Adrenal gland (tissue), 12 donors: Measurements from ENCODE around the gene UBAP2. TPM values are rescaled to one million over a fixed set of nuclear protein-coding genes. Genes with fewer than 3 reads are reported as not detected.

ENCODE experiments used
- DNase-seq, 7 donors: peaks; one replicate each; pipeline ENCODE4 v3.0.0-alpha.2; 2019 to 2020
- H3K27ac ChIP-seq, 5 donors: fragments of 200-600 bp; sonication (generic) in 4 of 5; 1 replicate in 3 of 5; 2 replicates in 2 of 5; pipeline versions ENCODE4 v1.5.1 to v1.8.0; 2016 to 2020; ENCODE audit warnings: mild to moderate bottlenecking in 1 of 5
- H3K27me3 ChIP-seq: fragments of 200-600 bp; 2 replicates; pipeline ENCODE4 v1.8.0; 2021
- H3K36me3 ChIP-seq, 2 donors: fragments of 200-600 bp; replicated peaks in 1 of 2; 1 replicate in 1 of 2; 2 replicates in 1 of 2; pipeline versions ENCODE4 v1.5.1 to v1.8.0; 2018 to 2022
- H3K4me1 ChIP-seq, 2 donors: fragments of 200-600 bp; replicated peaks in 1 of 2; 1 replicate in 1 of 2; 2 replicates in 1 of 2; pipeline versions ENCODE4 v1.5.1 to v1.8.0; 2018 to 2021
- H3K4me3 ChIP-seq, 4 donors: fragments of 200-600 bp; sonication (generic) in 3 of 4; one replicate each; pipeline ENCODE4 v1.5.1; 2016 to 2018
- H3K9me3 ChIP-seq, 3 donors: fragments of 200-600 bp; sonication (generic) in 1 of 3; replicated peaks in 1 of 3; 1 replicate in 2 of 3; 2 replicates in 1 of 3; pipeline versions ENCODE4 v1.5.1 to v1.8.0; 2016 to 2021
- CTCF ChIP-seq, 6 experiments: fragments of 450-650 bp in 4 of 6; fragments of 200-600 bp in 2 of 6; sonication (generic) in 1 of 6; IDR thresholded peaks; 1 replicate in 5 of 6; 2 replicates in 1 of 6; pipeline versions ENCODE4 v1.5.1 to v1.8.0; 2016 to 2021; ENCODE audit warnings: antibody characterized with exemption in 6 of 6, mild to moderate bottlenecking in 2 of 6, moderate library complexity in 1 of 6
- POLR2A ChIP-seq, 2 donors: fragments of 450-650 bp; IDR thresholded peaks; one replicate each; pipeline ENCODE4 v1.6.1; 2017; ENCODE audit warnings: antibody characterized with exemption in 2 of 2, mild to moderate bottlenecking in 2 of 2, moderate library complexity in 1 of 2
- WGBS, 4 donors: extraction: QIAGEN DNeasy Blood & Tissue Kit in 2 of 4; methylation state at CpG; one replicate each; pipeline versions ENCODE4 v1.1.5 to v1.1.7; 2013 to 2017; 5-methylcytosine and 5-hydroxymethylcytosine counted together
- intact Hi-C, 2 donors: fragments of 100-400 bp; cut with DNase I; formaldehyde crosslinking; loops; one replicate each; pipeline versions ENCODE4 v1.14.1 to v1.15.0; 2022 to 2023
- polyA plus RNA-seq, 3 donors: library from polyadenylated mRNA; stranded (reverse); fragments of 200-250 nt in 2 of 3; fragments of 350-450 nt in 1 of 3; fragmentation: Illumina TruSeq in 1 of 3; extraction: RNeasy Lipid Tissue Mini Kit (QIAGEN cat#74804) in 1 of 3; gene quantifications; one replicate each; pipeline ENCODE4 v1.2.3, GENCODE V29; 2013 to 2014
- total RNA-seq, 9 donors: library from RNA; depleted of rRNA in 4 of 9; stranded (reverse); fragments of >200 nt in 4 of 9; fragments of 120-200 nt in 1 of 9; fragmentation: NEBNext Ultra II Directional in 1 of 9; extraction: Animal tissue kit (Norgen Biotek cat#: 25700) in 1 of 9; gene quantifications; one replicate each; pipeline versions ENCODE4 v1.1.0 to v1.2.4, GENCODE V29; 2013 to 2023
- donor health status: healthy with polysubstance abuse.
- donor health status: Bipolar disorder and iron deficiency.
- donor health status: DM: yes; HTN: yes; CAD: no.
- donor health status: DM: no; HTN: no; CAD: no.
- donor health status: DM: no; HTN: no; CAD: no.
- donor health status: DM: yes; HTN: yes; CAD: no.

Gene UBAP2
- total and polyA plus RNA-seq, 12 donors, result 20.9 to 60.0 (median 37.8) TPM

- no peak overlapping the region for H3K4me3 ChIP-seq
- intact Hi-C loops, result no loop called here
Measured at GRCh38 chr9:33885948-33886347, 162.7 kb downstream of the UBAP2 start.

GRCh38 chr9:33884856-33885701, 163.6 kb downstream of the UBAP2 start:
- peak in 4 of 7 donors; percentile 30 to 55 (median 41) for DNase-seq
- H3K36me3 ChIP-seq, result no peaks in the 10 kb centered on the region
- TF ChIP-seq CTCF (IDR thresholded peaks at IDR 0.05), result no peak
- no peak for TF ChIP-seq POLR2A (IDR thresholded peaks at IDR 0.05)
- no peak overlapping the region for H3K4me3 ChIP-seq
- 56 to 61% (median 59%) methylated on average over 5 of the region's 5 CpGs for WGBS, 4 donors
- H3K9me3 ChIP-seq, result no peaks in the 10 kb centered on the region
- intact Hi-C loops, result no loop called here
- peaks cover 9 to 37% of the 10 kb centered on the region in 2 donors for H3K4me1 ChIP-seq
- no peaks in the 10 kb centered on the region for H3K27me3 ChIP-seq
- no peak overlapping the region for H3K27ac ChIP-seq

More at GRCh38 chr9:33885948-33886347, 162.7 kb downstream of the UBAP2 start:
- 52 to 63% (median 59%) methylated on average over 2 of the region's 2 CpGs for WGBS, 4 donors
- no peaks in the 10 kb centered on the region for H3K36me3 ChIP-seq
- TF ChIP-seq POLR2A (IDR thresholded peaks at IDR 0.05) (no peak), CTCF (IDR thresholded peaks at IDR 0.05) (no peak)
- peaks cover 9 to 34% of the 10 kb centered on the region in 2 donors for H3K4me1 ChIP-seq
- no peaks in the 10 kb centered on the region for H3K9me3 ChIP-seq
- no peaks in the 10 kb centered on the region for H3K27me3 ChIP-seq
- no peak overlapping the region for H3K27ac ChIP-seq
- no peak for DNase-seq

GRCh38 chr9:33881635-33882034, 167.1 kb downstream of the UBAP2 start:
- no peak overlapping the region for H3K4me3 ChIP-seq

More at GRCh38 chr9:33881635-33882034, 167.1 kb downstream of the UBAP2 start:
- intact Hi-C loops, result no loop called here
- no peak for DNase-seq
- Histone ChIP-seq H3K27me3 (no peaks in the 10 kb centered on the region), H3K27ac (peak overlapping the region in 1 of 5 donors; percentile 39), H3K36me3 (no peaks in the 10 kb centered on the region), H3K4me1 (peaks cover 22 to 49% of the 10 kb centered on the region in 2 donors), H3K9me3 (no peaks in the 10 kb centered on the region)
- 10 to 31% (median 23%) methylated on average over 1 of the region's 1 CpG for WGBS, 4 donors
- no peak for TF ChIP-seq POLR2A (IDR thresholded peaks at IDR 0.05)
- TF ChIP-seq CTCF (IDR thresholded peaks at IDR 0.05), result no peak
